B cell (primary cell): ENCODE data around the gene NPM3. TPM values are rescaled to one million over a fixed set of nuclear protein-coding genes. Genes with fewer than 3 reads are reported as not detected.

ENCODE experiments used
- ATAC-seq: fragments of 200-7000 bp; cut with Tn5 transposase; one replicate; pipeline ENCODE4 v1.10.0; 2021; ENCODE audit warnings: low read depth, mild to moderate bottlenecking, moderate number of reproducible peaks, moderate library complexity
- CTCF ChIA-PET: fragments of 350-600 bp; sonication (Branson Sonifier 250); formaldehyde crosslinking; loops from one replicate; lab custom pipeline; 2021; ENCODE audit warnings: antibody characterized with exemption, inconsistent platforms; lab: Charles Lee
- POLR2A ChIA-PET: fragments of 350-600 bp; sonication (Branson Sonifier 250); formaldehyde crosslinking; loops from one replicate; lab custom pipeline; 2021; ENCODE audit warnings: antibody characterized with exemption; lab: Charles Lee
- DNase-seq: peaks from one replicate; pipeline ENCODE4 v3.0.0; 2013
- H2AFZ ChIP-seq: 2 replicates; pipeline ENCODE4 v1.6.1; 2012; ENCODE audit warnings: mild to moderate bottlenecking, low read depth, low read length; ENCODE audit not compliant: insufficient read depth, poor library complexity, severe bottlenecking
- H3K27ac ChIP-seq, 2 donors: 1 replicate in 1 of 2; 2 replicates in 1 of 2; pipeline ENCODE4 v1.5.1; 2012 to 2013; ENCODE audit warnings: low read length in 2 of 2, mild to moderate bottlenecking in 2 of 2, moderate library complexity in 1 of 2
- H3K27me3 ChIP-seq, 4 experiments: fragments of 200-600 bp in 1 of 4; sonication (generic) in 1 of 4; replicated peaks in 1 of 4; 1 replicate in 2 of 4; 2 replicates in 2 of 4; pipeline versions ENCODE4 v1.6.1 to v1.7.0; 2013 to 2016; ENCODE audit warnings: low read length in 3 of 4, mild to moderate bottlenecking in 2 of 4, mixed read lengths in 1 of 4, moderate library complexity in 1 of 4; ENCODE audit not compliant: insufficient read depth in 4 of 4, control insufficient read depth in 3 of 4; ENCODE audit errors: control extremely low read depth in 1 of 4
- H3K36me3 ChIP-seq, 2 experiments: replicated peaks in 1 of 2; 1 replicate in 1 of 2; 2 replicates in 1 of 2; pipeline versions ENCODE4 v1.6.1 to v1.7.1; 2013; ENCODE audit warnings: low read length in 1 of 2; ENCODE audit not compliant: insufficient read depth in 2 of 2, control insufficient read depth in 1 of 2; ENCODE audit errors: control extremely low read depth in 1 of 2, extremely low read depth in 1 of 2
- H3K4me1 ChIP-seq, 2 donors: fragments of 200-600 bp in 1 of 2; sonication (generic) in 1 of 2; 1 replicate in 1 of 2; 2 replicates in 1 of 2; pipeline versions ENCODE4 v1.5.1 to v1.6.1; 2013 to 2017; ENCODE audit warnings: low read length in 2 of 2; ENCODE audit not compliant: control insufficient read depth in 2 of 2, insufficient read depth in 2 of 2
- H3K4me2 ChIP-seq: replicated peaks from 2 replicates; pipeline ENCODE3; 2012; ENCODE audit warnings: mild to moderate bottlenecking, low read depth, low read length; ENCODE audit not compliant: poor library complexity, severe bottlenecking
- H3K4me3 ChIP-seq, 5 experiments: fragments of 200-600 bp in 1 of 5; sonication (generic) in 1 of 5; 1 replicate in 3 of 5; 2 replicates in 2 of 5; pipeline versions ENCODE4 v1.5.1 to v1.7.0; 2011 to 2016; ENCODE audit warnings: low read length in 4 of 5, mild to moderate bottlenecking in 4 of 5, low read depth in 2 of 5, control low read depth in 1 of 5, moderate library complexity in 1 of 5; ENCODE audit not compliant: insufficient read depth in 1 of 5; ENCODE audit errors: control extremely low read depth in 1 of 5, extremely low read depth in 1 of 5
- H3K79me2 ChIP-seq: fragments of 200-600 bp; sonication (generic); one replicate; pipeline ENCODE4 v1.6.0; 2016; ENCODE audit warnings: low read length; ENCODE audit not compliant: control insufficient read depth, insufficient read depth
- H3K9ac ChIP-seq: fragments of 200-600 bp; sonication (generic); 2 replicates; pipeline ENCODE4 v1.6.1; 2017; ENCODE audit warnings: mild to moderate bottlenecking, low read length, moderate library complexity
- H3K9me3 ChIP-seq, 3 donors: one replicate each; pipeline versions ENCODE4 v1.6.1 to v1.7.1; 2013; ENCODE audit warnings: low read length in 2 of 3; ENCODE audit not compliant: control insufficient read depth in 2 of 3, insufficient read depth in 1 of 3; ENCODE audit errors: control extremely low read depth in 1 of 3
- H4K20me1 ChIP-seq: 2 replicates; pipeline ENCODE4 v1.6.0; 2012; ENCODE audit warnings: mild to moderate bottlenecking, low read length; ENCODE audit not compliant: insufficient read depth, control insufficient read depth, poor library complexity, severe bottlenecking
- H3K27ac Mint-ChIP-seq: one replicate; pipeline ENCODE4 v1.8.0; 2021; ENCODE audit warnings: mixed read lengths
- H3K27me3 Mint-ChIP-seq: one replicate; pipeline ENCODE4 v1.8.0; 2021; ENCODE audit warnings: mixed read lengths
- H3K4me1 Mint-ChIP-seq: one replicate; pipeline ENCODE4 v1.8.0; 2021; ENCODE audit warnings: mixed read lengths
- H3K4me3 Mint-ChIP-seq: one replicate; pipeline ENCODE4 v1.8.0; 2021; ENCODE audit warnings: mixed read lengths
- H3K9me3 Mint-ChIP-seq: one replicate; pipeline ENCODE4 v1.8.0; 2022; ENCODE audit warnings: mixed read lengths; ENCODE audit not compliant: insufficient read depth
- CTCF ChIP-seq: fragments of 200-600 bp; IDR thresholded peaks from one replicate; pipeline ENCODE4 v1.8.0; 2022; ENCODE audit warnings: antibody characterized with exemption, mild to moderate bottlenecking
- EZH2 ChIP-seq: IDR thresholded peaks from 2 replicates; pipeline ENCODE4 v1.6.1; 2012; ENCODE audit warnings: borderline replicate concordance, low read depth, mild to moderate bottlenecking, moderate library complexity, low read length; ENCODE audit not compliant: insufficient read depth, poor library complexity, severe bottlenecking
- WGBS: methylation state at CpG from one replicate; pipeline ENCODE4 v1.1.5; 2013; ENCODE audit warnings: missing lambda C conversion rate; ENCODE audit not compliant: insufficient coverage; 5-methylcytosine and 5-hydroxymethylcytosine counted together
- intact Hi-C: fragments of 100-400 bp; cut with micrococcal nuclease; formaldehyde crosslinking; loops from one replicate; pipeline ENCODE4 v1.10.0; 2022
- polyA plus RNA-seq: library from polyadenylated mRNA; depleted of rRNA; stranded (reverse); fragments of >200 nt; gene quantifications from 2 replicates; pipeline ENCODE4 v1.2.3, GENCODE V29; 2012
- total RNA-seq, 2 donors: library from RNA; stranded (reverse); fragments of 120-200 nt in 1 of 2; gene quantifications; 1 replicate in 1 of 2; 2 replicates in 1 of 2; pipeline versions ENCODE4 v1.2.3 to v1.2.4, GENCODE V29; 2013 to 2022

The NPM3 gene
- total and polyA plus RNA-seq, 2 donors (not counting 1 experiment from before 2014, with no cell fraction given): 7.7 to 13.5 TPM

- Mint-ChIP-seq H3K27ac (no peak overlapping the region), H3K27me3 (peaks cover 63% of the 10 kb centered on the region), H3K9me3 (no peaks in the 10 kb centered on the region), H3K4me3 (peak overlapping the region; percentile 77), H3K4me1 (peaks cover 37% of the 10 kb centered on the region)
- ATAC-seq (no peak), DNase-seq (peak; percentile 31)
- no peak overlapping the region for H3K27ac ChIP-seq
- ChIA-PET CTCF (interaction anchor here (0.6 to 3.6 kb wide), 2 partner anchors 8 to 16 kb away, joined by 4 to 20 read pairs; partner anchors contain the start of gene NPM3), POLR2A (interaction anchor here (0.7 kb wide), 1 partner anchor 712 kb away, joined by 3 read pairs; no protein-coding TSS in a partner anchor)
- no peak for TF ChIP-seq CTCF
- no peak for TF ChIP-seq EZH2
- H3K4me3 ChIP-seq: no peak overlapping the region
- intact Hi-C loops: no loop called here
- peaks cover 0 to 17% (median 0%) of the 10 kb centered on the region in 3 donors for H3K9me3 ChIP-seq
- H3K79me2 ChIP-seq: peaks cover 1% of the 10 kb centered on the region
- H3K4me1 ChIP-seq: peaks cover 33 to 38% of the 10 kb centered on the region in 2 donors
- no peak overlapping the region for H3K9ac ChIP-seq
- no peaks in the 10 kb centered on the region for H3K36me3 ChIP-seq
- 25% methylated on average over 3 of the region's 13 CpGs for WGBS
- H2AFZ ChIP-seq: peak overlapping the region; percentile 3
- H3K27me3 ChIP-seq: peaks cover 0 to 79% (median 46%) of the 10 kb centered on the region in 4 experiments
- H3K4me2 ChIP-seq: peak overlapping the region; percentile 69
- peaks cover 22% of the 10 kb centered on the region for H4K20me1 ChIP-seq
Observed at GRCh38 chr10:101773923-101774588, 9.2 kb downstream of the NPM3 start.
